HEK293 (cell line): ENCODE data around the gene PDZD2.

Source experiments
- CTCF ChIA-PET: fragments of 350-600 bp; formaldehyde crosslinking; extraction: SDS; loops from one replicate; lab custom pipeline; 2021; ENCODE audit warnings: antibody characterized with exemption; lab: Yijun Ruan, JAX
- POLR2A ChIA-PET: fragments of 300-600 bp; formaldehyde crosslinking; extraction: SDS; loops from one replicate; lab custom pipeline; 2020; ENCODE audit warnings: antibody characterized with exemption, inconsistent platforms; lab: Yijun Ruan, JAX
- H3K27ac ChIP-seq: fragments of 200-500 bp; sonication (Bioruptor generic); 2 replicates; pipeline ENCODE4 v1.5.1; 2014; ENCODE audit warnings: low read depth, low read length, control low read depth, inconsistent platforms; ENCODE audit errors: extremely low read depth
- H3K36me3 ChIP-seq, 2 experiments: fragments of 200-500 bp in 1 of 2; sonication (Bioruptor generic) in 1 of 2; 1 replicate in 1 of 2; 2 replicates in 1 of 2; pipeline ENCODE4 v1.5.1; 2014 to 2017; ENCODE audit warnings: inconsistent platforms in 2 of 2, low read length in 2 of 2; ENCODE audit not compliant: control insufficient read depth in 2 of 2, insufficient read depth in 1 of 2
- H3K4me1 ChIP-seq: fragments of 200-500 bp; sonication (Bioruptor generic); 2 replicates; pipeline ENCODE4 v1.5.1; 2014; ENCODE audit warnings: mild to moderate bottlenecking, low read length, inconsistent platforms; ENCODE audit not compliant: control insufficient read depth, insufficient read depth
- H3K4me3 ChIP-seq: 2 replicates; pipeline ENCODE4 v1.5.1; 2011; ENCODE audit warnings: low read depth, mild to moderate bottlenecking, control low read depth, low read length, moderate library complexity
- H3K9me3 ChIP-seq: fragments of 200-500 bp; sonication (Bioruptor generic); 2 replicates; pipeline ENCODE4 v1.5.1; 2014; ENCODE audit warnings: low read depth, low read length, inconsistent platforms; ENCODE audit not compliant: control insufficient read depth, insufficient read depth
- GLI4 ChIP-seq: fragments of 450-650 bp; formaldehyde crosslinking; IDR thresholded peaks from 2 replicates; pipeline ENCODE4 v1.5.1; 2016; ENCODE audit warnings: missing biosample characterization, missing genetic modification characterization
- GLIS1 ChIP-seq: fragments of 450-650 bp; formaldehyde crosslinking; IDR thresholded peaks from 2 replicates; pipeline ENCODE4 v1.5.1; 2016; ENCODE audit warnings: missing biosample characterization, missing genetic modification characterization
- HOXA7 ChIP-seq: sonication (generic); formaldehyde crosslinking; IDR thresholded peaks from 2 replicates; pipeline ENCODE4 v1.8.1; 2022; ENCODE audit warnings: missing genetic modification reagents, borderline replicate concordance
- IKZF3 ChIP-seq: fragments of 450-650 bp; IDR thresholded peaks from 2 replicates; pipeline ENCODE4 v1.5.0; 2018; ENCODE audit warnings: missing biosample characterization, mild to moderate bottlenecking, missing genetic modification characterization, moderate library complexity
- KLF16 ChIP-seq: fragments of 450-650 bp; formaldehyde crosslinking; IDR thresholded peaks from 2 replicates; pipeline ENCODE4 v1.5.1; 2017; ENCODE audit warnings: missing biosample characterization, missing genetic modification characterization
- OVOL3 ChIP-seq: fragments of 450-650 bp; formaldehyde crosslinking; IDR thresholded peaks from 2 replicates; pipeline ENCODE4 v1.5.1; 2016; ENCODE audit warnings: missing biosample characterization, missing genetic modification characterization
- ZEB2 ChIP-seq: fragments of 450-650 bp; formaldehyde crosslinking; IDR thresholded peaks from 2 replicates; pipeline ENCODE4 v1.5.1; 2016; ENCODE audit warnings: missing biosample characterization, missing genetic modification characterization
- ZNF133 ChIP-seq: fragments of 450-650 bp; formaldehyde crosslinking; IDR thresholded peaks from 2 replicates; pipeline ENCODE4 v1.5.1; 2016; ENCODE audit warnings: missing biosample characterization, missing genetic modification characterization
- ZNF140 ChIP-seq: fragments of 450-650 bp; formaldehyde crosslinking; IDR thresholded peaks from 2 replicates; pipeline ENCODE4 v1.5.1; 2016; ENCODE audit warnings: missing biosample characterization, missing genetic modification characterization
- ZNF169 ChIP-seq: fragments of 450-650 bp; formaldehyde crosslinking; IDR thresholded peaks from 2 replicates; pipeline ENCODE4 v1.5.1; 2016; ENCODE audit warnings: missing biosample characterization, missing genetic modification characterization
- ZNF184 ChIP-seq: fragments of 450-650 bp; IDR thresholded peaks from 2 replicates; pipeline ENCODE4 v1.5.1; 2018; ENCODE audit warnings: missing biosample characterization, mild to moderate bottlenecking, missing genetic modification characterization
- ZNF223 ChIP-seq: fragments of 450-650 bp; formaldehyde crosslinking; IDR thresholded peaks from 2 replicates; pipeline ENCODE4 v1.5.1; 2016; ENCODE audit warnings: missing biosample characterization, missing genetic modification characterization
- ZNF239 ChIP-seq: fragments of 450-650 bp; formaldehyde crosslinking; IDR thresholded peaks from 2 replicates; pipeline ENCODE4 v1.5.1; 2016; ENCODE audit warnings: missing biosample characterization, missing genetic modification characterization
- ZNF350 ChIP-seq: fragments of 450-650 bp; formaldehyde crosslinking; IDR thresholded peaks from 2 replicates; pipeline ENCODE4 v1.5.0; 2017; ENCODE audit warnings: missing biosample characterization, mild to moderate bottlenecking, missing genetic modification characterization
- ZNF473 ChIP-seq: fragments of 450-650 bp; formaldehyde crosslinking; IDR thresholded peaks from 2 replicates; pipeline ENCODE4 v1.5.1; 2017; ENCODE audit warnings: missing biosample characterization, missing genetic modification characterization
- ZNF530 ChIP-seq: fragments of 450-650 bp; formaldehyde crosslinking; IDR thresholded peaks from 2 replicates; pipeline ENCODE4 v1.5.1; 2016; ENCODE audit warnings: low read depth, missing biosample characterization, missing genetic modification characterization
- ZNF664 ChIP-seq: fragments of 450-650 bp; formaldehyde crosslinking; IDR thresholded peaks from 2 replicates; pipeline ENCODE4 v1.5.1; 2016; ENCODE audit warnings: missing biosample characterization, missing genetic modification characterization
- ZNF701 ChIP-seq: fragments of 450-650 bp; formaldehyde crosslinking; IDR thresholded peaks from 2 replicates; pipeline ENCODE4 v1.5.1; 2016; ENCODE audit warnings: missing biosample characterization, missing genetic modification characterization
- ZNF837 ChIP-seq: fragments of 450-650 bp; formaldehyde crosslinking; IDR thresholded peaks from 2 replicates; pipeline ENCODE4 v1.5.1; 2016; ENCODE audit warnings: missing biosample characterization, missing genetic modification characterization
- ZSCAN16 ChIP-seq: fragments of 450-650 bp; formaldehyde crosslinking; IDR thresholded peaks from 2 replicates; pipeline ENCODE4 v1.5.1; 2016; ENCODE audit warnings: missing biosample characterization, missing genetic modification characterization
- TF ChIP-seq, protein P1 (sequence below): fragments of 450-650 bp; formaldehyde crosslinking; IDR thresholded peaks from 2 replicates; pipeline ENCODE4 v1.5.1; 2016; ENCODE audit warnings: missing biosample characterization, missing genetic modification characterization, low read depth
- TF ChIP-seq, protein P2 (sequence below): fragments of 450-650 bp; formaldehyde crosslinking; IDR thresholded peaks from 2 replicates; pipeline ENCODE4 v1.5.1; 2016; ENCODE audit warnings: missing biosample characterization, missing genetic modification characterization
- TF ChIP-seq, protein P3 (sequence below): fragments of 450-650 bp; formaldehyde crosslinking; IDR thresholded peaks from 2 replicates; pipeline ENCODE4 v1.5.1; 2016; ENCODE audit warnings: missing biosample characterization, missing genetic modification characterization
- TF ChIP-seq, protein P4 (sequence below): fragments of 450-650 bp; formaldehyde crosslinking; IDR thresholded peaks from 2 replicates; pipeline ENCODE4 v1.5.1; 2017; ENCODE audit warnings: missing biosample characterization, missing genetic modification characterization
- TF ChIP-seq, protein P5 (sequence below): fragments of 450-650 bp; formaldehyde crosslinking; IDR thresholded peaks from 2 replicates; pipeline ENCODE4 v1.5.1; 2017; ENCODE audit warnings: missing biosample characterization, missing genetic modification characterization

The PDZD2 gene

DNA sequence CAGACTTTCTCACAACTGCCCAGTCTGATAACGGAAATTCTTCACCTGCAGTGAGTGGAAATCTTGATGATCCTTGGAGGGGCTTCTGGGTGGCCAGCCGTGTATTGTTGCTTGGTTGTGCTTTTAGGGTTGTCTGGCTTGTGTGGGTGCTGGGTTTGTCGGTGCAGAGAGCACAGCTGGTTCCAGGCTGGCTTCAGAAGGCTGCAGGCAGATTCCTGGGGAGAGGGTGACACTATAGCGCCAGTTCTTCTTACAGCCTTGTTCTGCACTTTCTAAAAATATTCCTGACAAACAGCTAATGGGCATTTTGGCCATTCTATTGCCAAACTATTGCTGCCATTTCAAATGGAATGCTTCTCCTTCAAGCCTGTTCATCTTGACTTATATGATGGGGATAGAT is 99.3 kb downstream of the PDZD2 start:
- ChIA-PET CTCF (no interaction called here), POLR2A (no interaction called here)
- H3K9me3 ChIP-seq = 0 out of 2 replicates have a peak, but pooled peaks cover 3% of the 10 kb centered on the region

DNA sequence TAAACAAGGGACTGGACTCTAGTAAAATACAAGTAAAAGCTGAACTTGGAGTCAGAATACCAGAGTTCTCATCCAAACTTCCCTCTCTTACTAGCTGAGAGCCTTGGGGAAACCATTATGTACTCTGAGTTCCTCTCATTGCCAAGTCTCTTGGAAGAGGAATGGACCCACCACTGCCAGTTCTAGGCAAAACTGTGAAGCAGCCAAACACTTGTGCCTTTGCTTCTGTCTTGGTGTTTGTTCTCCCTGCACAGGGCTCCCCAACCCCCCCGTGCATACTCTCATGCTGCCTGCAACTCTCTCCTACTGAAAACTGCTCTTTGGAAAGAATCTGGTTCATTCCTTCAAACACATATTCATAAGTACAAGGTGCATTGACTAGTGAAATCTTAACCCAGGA is 102.6 kb downstream of the PDZD2 start:
- POLR2A ChIA-PET = no interaction called here

More for the DNA sequence above, 99.3 kb downstream of the PDZD2 start:
- H3K4me1 ChIP-seq = no peaks in the 10 kb centered on the region
- no peaks in the 10 kb centered on the region for H3K36me3 ChIP-seq
- H3K27ac ChIP-seq = no peak overlapping the region
- TF ChIP-seq OVOL3 (no peak), GLIS1 (tag by site-specific recombination) (no peak), ZNF473 (no peak), ZNF140 (no peak), ZNF239 (tag by site-specific recombination) (no peak), ZNF169 (tag by site-specific recombination) (no peak), ZNF530 (tag by site-specific recombination) (no peak)
- no peak overlapping the region for H3K4me3 ChIP-seq

More for the DNA sequence above, 102.6 kb downstream of the PDZD2 start:
- H3K4me1 ChIP-seq = no peaks in the 10 kb centered on the region
- TF ChIP-seq ZNF184 (tag by site-specific recombination) = no peak
- no peak for TF ChIP-seq ZNF701
- no peak for TF ChIP-seq ZNF133 (tag by site-specific recombination)
- TF ChIP-seq ZEB2 = no peak
- TF ChIP-seq GLI4 (tag by site-specific recombination) = no peak
- no peak for TF ChIP-seq GLIS1 (tag by site-specific recombination)
- no peak for TF ChIP-seq ZNF140
- no peak for TF ChIP-seq ZSCAN16 (tag by site-specific recombination)
- TF ChIP-seq, protein P1, sequence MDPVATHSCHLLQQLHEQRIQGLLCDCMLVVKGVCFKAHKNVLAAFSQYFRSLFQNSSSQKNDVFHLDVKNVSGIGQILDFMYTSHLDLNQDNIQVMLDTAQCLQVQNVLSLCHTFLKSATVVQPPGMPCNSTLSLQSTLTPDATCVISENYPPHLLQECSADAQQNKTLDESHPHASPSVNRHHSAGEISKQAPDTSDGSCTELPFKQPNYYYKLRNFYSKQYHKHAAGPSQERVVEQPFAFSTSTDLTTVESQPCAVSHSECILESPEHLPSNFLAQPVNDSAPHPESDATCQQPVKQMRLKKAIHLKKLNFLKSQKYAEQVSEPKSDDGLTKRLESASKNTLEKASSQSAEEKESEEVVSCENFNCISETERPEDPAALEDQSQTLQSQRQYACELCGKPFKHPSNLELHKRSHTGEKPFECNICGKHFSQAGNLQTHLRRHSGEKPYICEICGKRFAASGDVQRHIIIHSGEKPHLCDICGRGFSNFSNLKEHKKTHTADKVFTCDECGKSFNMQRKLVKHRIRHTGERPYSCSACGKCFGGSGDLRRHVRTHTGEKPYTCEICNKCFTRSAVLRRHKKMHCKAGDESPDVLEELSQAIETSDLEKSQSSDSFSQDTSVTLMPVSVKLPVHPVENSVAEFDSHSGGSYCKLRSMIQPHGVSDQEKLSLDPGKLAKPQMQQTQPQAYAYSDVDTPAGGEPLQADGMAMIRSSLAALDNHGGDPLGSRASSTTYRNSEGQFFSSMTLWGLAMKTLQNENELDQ (tag by site-specific recombination) = no peak
- TF ChIP-seq IKZF3 = no peak
- no peak for TF ChIP-seq ZNF837 (tag by site-specific recombination)
- TF ChIP-seq KLF16 (tag by site-specific recombination) = no peak
- TF ChIP-seq, protein P2, sequence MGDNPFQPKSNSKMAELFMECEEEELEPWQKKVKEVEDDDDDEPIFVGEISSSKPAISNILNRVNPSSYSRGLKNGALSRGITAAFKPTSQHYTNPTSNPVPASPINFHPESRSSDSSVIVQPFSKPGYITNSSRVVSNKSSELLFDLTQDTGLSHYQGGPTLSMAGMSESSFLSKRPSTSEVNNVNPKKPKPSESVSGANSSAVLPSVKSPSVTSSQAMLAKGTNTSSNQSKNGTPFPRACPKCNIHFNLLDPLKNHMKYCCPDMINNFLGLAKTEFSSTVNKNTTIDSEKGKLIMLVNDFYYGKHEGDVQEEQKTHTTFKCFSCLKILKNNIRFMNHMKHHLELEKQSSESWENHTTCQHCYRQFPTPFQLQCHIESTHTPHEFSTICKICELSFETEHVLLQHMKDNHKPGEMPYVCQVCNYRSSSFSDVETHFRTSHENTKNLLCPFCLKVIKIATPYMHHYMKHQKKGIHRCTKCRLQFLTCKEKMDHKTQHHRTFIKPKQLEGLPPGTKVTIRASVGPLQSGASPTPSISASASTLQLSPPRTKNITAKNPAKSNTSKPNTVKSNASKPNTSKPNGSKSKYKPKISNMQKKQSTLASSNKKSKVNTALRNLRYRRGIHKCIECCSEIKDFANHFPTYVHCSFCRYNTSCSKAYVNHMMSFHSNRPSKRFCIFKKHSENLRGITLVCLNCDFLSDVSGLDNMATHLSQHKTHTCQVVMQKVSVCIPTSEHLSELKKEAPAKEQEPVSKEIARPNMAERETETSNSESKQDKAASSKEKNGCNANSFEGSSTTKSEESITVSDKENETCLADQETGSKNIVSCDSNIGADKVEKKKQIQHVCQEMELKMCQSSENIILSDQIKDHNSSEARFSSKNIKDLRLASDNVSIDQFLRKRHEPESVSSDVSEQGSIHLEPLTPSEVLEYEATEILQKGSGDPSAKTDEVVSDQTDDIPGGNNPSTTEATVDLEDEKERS (tag by site-specific recombination) = no peak
- TF ChIP-seq, protein P3, sequence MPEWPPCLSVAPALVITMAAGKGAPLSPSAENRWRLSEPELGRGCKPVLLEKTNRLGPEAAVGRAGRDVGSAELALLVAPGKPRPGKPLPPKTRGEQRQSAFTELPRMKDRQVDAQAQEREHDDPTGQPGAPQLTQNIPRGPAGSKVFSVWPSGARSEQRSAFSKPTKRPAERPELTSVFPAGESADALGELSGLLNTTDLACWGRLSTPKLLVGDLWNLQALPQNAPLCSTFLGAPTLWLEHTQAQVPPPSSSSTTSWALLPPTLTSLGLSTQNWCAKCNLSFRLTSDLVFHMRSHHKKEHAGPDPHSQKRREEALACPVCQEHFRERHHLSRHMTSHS = no peak
- TF ChIP-seq, protein P4, sequence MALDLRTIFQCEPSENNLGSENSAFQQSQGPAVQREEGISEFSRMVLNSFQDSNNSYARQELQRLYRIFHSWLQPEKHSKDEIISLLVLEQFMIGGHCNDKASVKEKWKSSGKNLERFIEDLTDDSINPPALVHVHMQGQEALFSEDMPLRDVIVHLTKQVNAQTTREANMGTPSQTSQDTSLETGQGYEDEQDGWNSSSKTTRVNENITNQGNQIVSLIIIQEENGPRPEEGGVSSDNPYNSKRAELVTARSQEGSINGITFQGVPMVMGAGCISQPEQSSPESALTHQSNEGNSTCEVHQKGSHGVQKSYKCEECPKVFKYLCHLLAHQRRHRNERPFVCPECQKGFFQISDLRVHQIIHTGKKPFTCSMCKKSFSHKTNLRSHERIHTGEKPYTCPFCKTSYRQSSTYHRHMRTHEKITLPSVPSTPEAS (tag by site-specific recombination) = no peak
- no peak for TF ChIP-seq HOXA7 (CRISPR knock-in tag)
- no peak for TF ChIP-seq ZNF223 (tag by site-specific recombination)
- no peak for TF ChIP-seq ZNF350 (tag by site-specific recombination)
- TF ChIP-seq, protein P5, sequence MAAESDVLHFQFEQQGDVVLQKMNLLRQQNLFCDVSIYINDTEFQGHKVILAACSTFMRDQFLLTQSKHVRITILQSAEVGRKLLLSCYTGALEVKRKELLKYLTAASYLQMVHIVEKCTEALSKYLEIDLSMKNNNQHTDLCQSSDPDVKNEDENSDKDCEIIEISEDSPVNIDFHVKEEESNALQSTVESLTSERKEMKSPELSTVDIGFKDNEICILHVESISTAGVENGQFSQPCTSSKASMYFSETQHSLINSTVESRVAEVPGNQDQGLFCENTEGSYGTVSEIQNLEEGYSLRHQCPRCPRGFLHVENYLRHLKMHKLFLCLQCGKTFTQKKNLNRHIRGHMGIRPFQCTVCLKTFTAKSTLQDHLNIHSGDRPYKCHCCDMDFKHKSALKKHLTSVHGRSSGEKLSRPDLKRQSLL (tag by site-specific recombination) = no peak
- no peak for TF ChIP-seq ZNF664 (tag by site-specific recombination)
- CTCF ChIA-PET = no interaction called here
- H3K36me3 ChIP-seq = no peaks in the 10 kb centered on the region
- no peak overlapping the region for H3K4me3 ChIP-seq
- H3K27ac ChIP-seq = no peak overlapping the region
- H3K9me3 ChIP-seq = 0 out of 2 replicates have a peak, but pooled peaks cover 3% of the 10 kb centered on the region
